Measurements from ENCODE around the gene GLCCI1. TPM values are rescaled to one million over a fixed set of nuclear protein-coding genes. Genes with fewer than 3 reads are reported as not detected.

The GLCCI1 gene
- total and polyA plus RNA-seq, 10 donors: 9.1 to 53.2 (median 42.6) TPM

DNA sequence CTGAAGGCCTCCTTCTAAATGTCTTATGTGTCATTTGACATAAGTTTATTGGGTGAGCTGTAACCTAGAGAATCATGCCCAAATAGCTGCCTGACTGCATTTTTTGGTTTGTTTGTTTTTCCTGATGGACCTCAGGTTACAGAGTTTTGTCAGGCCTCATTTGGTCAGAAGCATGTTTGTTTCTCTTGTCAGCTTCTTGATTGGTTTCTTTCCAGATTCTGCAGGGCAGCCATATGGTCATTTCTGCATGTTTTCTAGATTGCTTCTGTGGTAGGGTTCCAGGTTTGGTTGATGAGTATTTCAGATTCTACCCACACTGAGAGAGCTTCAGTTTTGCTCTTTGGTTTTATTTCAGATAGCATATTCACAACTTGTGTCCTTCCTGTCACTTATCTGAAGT is 28.0 kb downstream of the GLCCI1 start:
- Histone ChIP-seq H3K36me3 (peaks cover 0 to 3% (median 0%) of the 10 kb centered on the region in 6 donors), H3K27ac (peak overlapping the region in 3 of 8 donors; percentile 7 to 21 (median 13)), H3K9me3 (peaks cover 10 to 55% (median 48%) of the 10 kb centered on the region in 8 donors), H3K4me1 (peaks cover 0 to 23% (median 6%) of the 10 kb centered on the region in 6 donors), H3K27me3 (replicated peaks in 1 of 7) (no peaks in the 10 kb centered on the region), H3K4me3 (no peak overlapping the region)
- no peak for DNase-seq
- intact Hi-C loops (cut with DNase I; ENCODE audit: low total_unique reads): no loop called here
- TF ChIP-seq CTCF (IDR thresholded peaks at IDR 0.05 in 8 of 11, conservative IDR thresholded peaks at IDR 0.05 in 3 of 11): no peak

DNA sequence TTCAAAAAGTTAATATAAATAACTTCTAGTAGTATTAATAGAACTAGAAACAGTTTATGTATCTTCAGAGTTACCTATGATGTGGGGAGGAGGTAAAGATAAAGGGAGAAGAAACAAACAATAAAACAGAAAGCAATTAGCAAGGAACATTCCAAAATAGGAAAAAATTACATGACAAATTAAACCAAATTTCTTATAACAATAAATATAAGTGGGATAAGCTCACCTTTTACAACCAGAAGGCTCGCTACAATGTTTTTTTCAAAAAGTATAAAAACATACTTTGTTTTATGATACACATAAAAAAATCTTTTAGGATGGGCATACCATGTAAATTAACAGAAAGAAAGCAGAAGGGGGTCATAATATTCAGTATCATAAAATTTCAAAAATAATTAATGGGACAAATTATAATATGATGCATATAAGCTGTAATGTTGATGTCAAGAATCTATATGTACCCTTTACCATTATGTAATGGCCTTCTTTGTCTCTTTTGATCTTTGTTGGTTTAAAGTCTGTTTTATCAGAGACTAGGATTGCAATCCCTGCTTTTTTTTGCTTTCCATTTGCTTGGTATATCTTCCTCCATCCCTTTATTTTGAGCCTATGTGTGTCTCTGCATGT is 31.8 kb downstream of the GLCCI1 start:
- TF ChIP-seq POLR2A (IDR thresholded peaks at IDR 0.05) (no peak), CTCF (IDR thresholded peaks at IDR 0.05 in 8 of 11, conservative IDR thresholded peaks at IDR 0.05 in 3 of 11) (no peak), POLR2AphosphoS5 (IDR thresholded peaks at IDR 0.05) (no peak)
- no peak for DNase-seq
- Histone ChIP-seq H3K4me1 (peaks cover 0 to 22% (median 6%) of the 10 kb centered on the region in 6 donors), H3K9me3 (peaks cover 0 to 35% (median 26%) of the 10 kb centered on the region in 8 donors), H3K27me3 (replicated peaks in 1 of 7) (no peaks in the 10 kb centered on the region), H3K4me3 (no peak overlapping the region), H3K36me3 (peaks cover 0 to 18% (median 6%) of the 10 kb centered on the region in 6 donors), H3K27ac (no peak overlapping the region)
- WGBS, 5 donors: 40 to 93% (median 43%) methylated on average over 1 of the region's 1 CpG
- intact Hi-C loops (cut with DNase I; ENCODE audit: low total_unique reads): no loop called here

DNA sequence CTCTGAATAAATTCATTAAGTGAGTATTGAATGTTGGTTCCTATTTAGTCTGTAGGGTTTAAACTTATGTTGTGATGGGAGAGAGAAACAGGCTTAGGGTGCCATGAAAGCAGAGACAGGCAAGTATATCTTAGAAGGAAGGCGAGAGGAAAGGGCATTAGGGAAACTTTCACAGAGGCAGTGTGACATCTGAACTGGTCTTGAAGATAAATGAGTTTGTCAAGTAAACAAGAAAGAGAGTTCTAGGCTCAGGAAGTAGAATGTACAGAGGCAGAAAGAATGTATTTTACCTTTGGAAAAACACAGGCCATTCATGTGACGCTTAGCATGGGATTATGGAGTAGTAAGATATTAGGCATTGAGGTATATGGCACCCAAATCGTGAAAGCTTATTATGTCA is 34.5 kb downstream of the GLCCI1 start:
- TF ChIP-seq POLR2AphosphoS5 (IDR thresholded peaks at IDR 0.05) (no peak), POLR2A (IDR thresholded peaks at IDR 0.05) (no peak), CTCF (IDR thresholded peaks at IDR 0.05 in 8 of 11, conservative IDR thresholded peaks at IDR 0.05 in 3 of 11) (no peak)
- DNase-seq: no peak
- H3K36me3 ChIP-seq: peaks cover 0 to 44% (median 19%) of the 10 kb centered on the region in 6 donors
- no peaks in the 10 kb centered on the region for H3K27me3 ChIP-seq (replicated peaks in 1 of 7)
- WGBS, 5 donors: 79 to 92% (median 80%) methylated on average over 3 of the region's 3 CpGs
- peaks cover 0 to 4% (median 0%) of the 10 kb centered on the region in 6 donors for H3K4me1 ChIP-seq
- intact Hi-C loops (cut with DNase I; ENCODE audit: low total_unique reads): no loop called here
- no peak overlapping the region for H3K27ac ChIP-seq
- peaks cover 0 to 33% (median 26%) of the 10 kb centered on the region in 8 donors for H3K9me3 ChIP-seq
- no peak overlapping the region for H3K4me3 ChIP-seq

GRCh38 chr7:8005279-8005678 is 36.7 kb downstream of the GLCCI1 start:
- H3K36me3 ChIP-seq: peaks cover 0 to 57% (median 19%) of the 10 kb centered on the region in 6 donors
- H3K9me3 ChIP-seq: peaks cover 0 to 22% (median 17%) of the 10 kb centered on the region in 8 donors
- DNase-seq: no peak
- intact Hi-C loops (cut with DNase I; ENCODE audit: low total_unique reads): no loop called here
- WGBS, 5 donors: 91 to 100% (median 98%) methylated on average over 1 of the region's 1 CpG
- TF ChIP-seq POLR2A (IDR thresholded peaks at IDR 0.05): no peak
- TF ChIP-seq POLR2AphosphoS5 (IDR thresholded peaks at IDR 0.05): no peak
- TF ChIP-seq CTCF (IDR thresholded peaks at IDR 0.05 in 8 of 11, conservative IDR thresholded peaks at IDR 0.05 in 3 of 11): no peak
- H3K27me3 ChIP-seq (replicated peaks in 1 of 7): no peaks in the 10 kb centered on the region
- H3K4me1 ChIP-seq: peaks cover 0 to 6% (median 0%) of the 10 kb centered on the region in 6 donors
- no peak overlapping the region for H3K4me3 ChIP-seq
- H3K27ac ChIP-seq: no peak overlapping the region

All from spleen (tissue), 11 donors.